ENCODE results near the gene ERG. TPM values are rescaled to one million over a fixed set of nuclear protein-coding genes. Genes with fewer than 3 reads are reported as not detected.

ERG gene
- polyA plus RNA-seq, 1 experiment, result not detected

GRCh38 chr21:38399103-38399502, 99.2 kb downstream of the ERG start:
- Histone ChIP-seq H3K4me3 (ENCODE audit: low read depth, low read length) (no peak overlapping the region), H3K27me3 (ENCODE audit: control insufficient read depth, insufficient read depth, low read length) (peaks cover 18% of the 10 kb centered on the region), H3K9me3 (ENCODE audit: control insufficient read depth, insufficient read depth, low read length) (no peaks in the 10 kb centered on the region), H3K27ac (ENCODE audit: low read depth, low read length) (no peak overlapping the region)
- TF ChIP-seq, protein P1, sequence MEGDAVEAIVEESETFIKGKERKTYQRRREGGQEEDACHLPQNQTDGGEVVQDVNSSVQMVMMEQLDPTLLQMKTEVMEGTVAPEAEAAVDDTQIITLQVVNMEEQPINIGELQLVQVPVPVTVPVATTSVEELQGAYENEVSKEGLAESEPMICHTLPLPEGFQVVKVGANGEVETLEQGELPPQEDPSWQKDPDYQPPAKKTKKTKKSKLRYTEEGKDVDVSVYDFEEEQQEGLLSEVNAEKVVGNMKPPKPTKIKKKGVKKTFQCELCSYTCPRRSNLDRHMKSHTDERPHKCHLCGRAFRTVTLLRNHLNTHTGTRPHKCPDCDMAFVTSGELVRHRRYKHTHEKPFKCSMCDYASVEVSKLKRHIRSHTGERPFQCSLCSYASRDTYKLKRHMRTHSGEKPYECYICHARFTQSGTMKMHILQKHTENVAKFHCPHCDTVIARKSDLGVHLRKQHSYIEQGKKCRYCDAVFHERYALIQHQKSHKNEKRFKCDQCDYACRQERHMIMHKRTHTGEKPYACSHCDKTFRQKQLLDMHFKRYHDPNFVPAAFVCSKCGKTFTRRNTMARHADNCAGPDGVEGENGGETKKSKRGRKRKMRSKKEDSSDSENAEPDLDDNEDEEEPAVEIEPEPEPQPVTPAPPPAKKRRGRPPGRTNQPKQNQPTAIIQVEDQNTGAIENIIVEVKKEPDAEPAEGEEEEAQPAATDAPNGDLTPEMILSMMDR (IDR thresholded peaks at IDR 0.05; ENCODE audit: low read depth, low read length), result no peak
- ChIA-PET POLR2A (no interaction called here), CTCF (no interaction called here)
- no peak for DNase-seq (ENCODE audit: low read depth, low spot score)

DNA sequence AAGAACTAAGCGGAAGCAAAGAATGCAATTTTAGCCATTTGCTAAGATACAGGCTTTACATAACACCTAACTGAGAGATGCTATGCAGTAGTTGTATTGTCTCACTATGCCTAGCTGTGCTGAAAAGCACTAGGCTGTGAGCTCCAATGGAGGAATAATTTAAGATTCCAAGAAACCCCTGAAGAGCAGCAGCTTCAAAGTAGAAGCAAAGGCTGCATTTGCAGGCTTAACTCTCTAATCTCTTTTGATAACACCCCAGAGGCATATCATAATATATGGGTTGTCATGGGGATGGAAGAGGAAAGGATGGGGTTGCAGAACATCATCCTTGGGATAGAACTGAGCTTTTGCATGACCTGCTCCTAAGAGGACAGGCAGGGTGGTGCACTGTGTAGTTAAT, 102.0 kb downstream of the ERG start:
- no peak for DNase-seq (ENCODE audit: low read depth, low spot score)
- TF ChIP-seq, protein P1 (IDR thresholded peaks at IDR 0.05; ENCODE audit: low read depth, low read length), result no peak
- Histone ChIP-seq H3K27me3 (ENCODE audit: control insufficient read depth, insufficient read depth, low read length) (peaks cover 10% of the 10 kb centered on the region), H3K27ac (ENCODE audit: low read depth, low read length) (no peak overlapping the region), H3K4me3 (ENCODE audit: low read depth, low read length) (no peak overlapping the region), H3K9me3 (ENCODE audit: control insufficient read depth, insufficient read depth, low read length) (no peaks in the 10 kb centered on the region)
- ChIA-PET CTCF (no interaction called here), POLR2A (no interaction called here)

DNA sequence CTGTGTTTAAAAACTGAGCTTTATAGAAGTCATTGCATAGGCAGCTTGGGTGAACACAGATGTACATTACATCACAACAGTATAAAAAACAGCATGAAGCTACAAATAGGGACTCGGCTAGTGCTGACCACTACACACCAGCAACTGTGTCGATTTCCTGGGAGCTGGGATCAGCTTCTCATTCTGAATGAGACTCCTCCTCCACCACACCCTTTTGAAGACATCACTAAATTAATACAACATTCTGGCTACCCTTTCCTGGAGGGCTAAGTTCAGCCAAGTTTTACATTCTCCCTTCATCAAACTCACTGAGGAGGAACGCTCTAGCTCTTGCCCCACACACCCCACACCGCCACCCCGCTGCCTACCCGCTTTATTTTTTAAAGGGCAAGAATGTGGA, 102.7 kb downstream of the ERG start:
- CTCF ChIA-PET, result no interaction called here
- TF ChIP-seq, protein P1 (IDR thresholded peaks at IDR 0.05; ENCODE audit: low read depth, low read length), result no peak

GRCh38 chr21:38392661-38393060, 105.6 kb downstream of the ERG start:
- CTCF ChIA-PET, result no interaction called here
- Histone ChIP-seq H3K27me3 (ENCODE audit: control insufficient read depth, insufficient read depth, low read length) (peaks cover 9% of the 10 kb centered on the region), H3K9me3 (ENCODE audit: control insufficient read depth, insufficient read depth, low read length) (no peaks in the 10 kb centered on the region), H3K4me3 (ENCODE audit: low read depth, low read length) (no peak overlapping the region), H3K27ac (ENCODE audit: low read depth, low read length) (no peak overlapping the region)
- TF ChIP-seq, protein P1 (IDR thresholded peaks at IDR 0.05; ENCODE audit: low read depth, low read length), result no peak
- POLR2A ChIA-PET, result no interaction called here
- no peak for DNase-seq (ENCODE audit: low read depth, low spot score)

More for the DNA sequence above, 102.7 kb downstream of the ERG start:
- DNase-seq (ENCODE audit: low read depth, low spot score), result no peak
- peaks cover 13% of the 10 kb centered on the region for H3K27me3 ChIP-seq (ENCODE audit: control insufficient read depth, insufficient read depth, low read length)
- POLR2A ChIA-PET, result no interaction called here
- H3K9me3 ChIP-seq (ENCODE audit: control insufficient read depth, insufficient read depth, low read length), result no peaks in the 10 kb centered on the region
- H3K27ac ChIP-seq (ENCODE audit: low read depth, low read length), result no peak overlapping the region
- no peak overlapping the region for H3K4me3 ChIP-seq (ENCODE audit: low read depth, low read length)

- Histone ChIP-seq H3K4me3 (ENCODE audit: low read depth, low read length) (no peak overlapping the region), H3K27me3 (ENCODE audit: control insufficient read depth, insufficient read depth, low read length) (peaks cover 17% of the 10 kb centered on the region), H3K27ac (ENCODE audit: low read depth, low read length) (no peak overlapping the region), H3K9me3 (ENCODE audit: control insufficient read depth, insufficient read depth, low read length) (no peaks in the 10 kb centered on the region)
- CTCF ChIA-PET, result no interaction called here
- TF ChIP-seq, protein P1 (IDR thresholded peaks at IDR 0.05; ENCODE audit: low read depth, low read length), result no peak
- no peak for DNase-seq (ENCODE audit: low read depth, low spot score)
- POLR2A ChIA-PET, result no interaction called here
Observed at GRCh38 chr21:38389896-38390295, 108.4 kb downstream of the ERG start.
